NCI-H1930 (cell line): ENCODE results near the gene THBD.

Experiments
- DNase-seq, 2 experiments: peaks; one replicate each; lab custom pipeline; 2025; lab: John Stamatoyannopoulos, UW

The THBD gene

DNA sequence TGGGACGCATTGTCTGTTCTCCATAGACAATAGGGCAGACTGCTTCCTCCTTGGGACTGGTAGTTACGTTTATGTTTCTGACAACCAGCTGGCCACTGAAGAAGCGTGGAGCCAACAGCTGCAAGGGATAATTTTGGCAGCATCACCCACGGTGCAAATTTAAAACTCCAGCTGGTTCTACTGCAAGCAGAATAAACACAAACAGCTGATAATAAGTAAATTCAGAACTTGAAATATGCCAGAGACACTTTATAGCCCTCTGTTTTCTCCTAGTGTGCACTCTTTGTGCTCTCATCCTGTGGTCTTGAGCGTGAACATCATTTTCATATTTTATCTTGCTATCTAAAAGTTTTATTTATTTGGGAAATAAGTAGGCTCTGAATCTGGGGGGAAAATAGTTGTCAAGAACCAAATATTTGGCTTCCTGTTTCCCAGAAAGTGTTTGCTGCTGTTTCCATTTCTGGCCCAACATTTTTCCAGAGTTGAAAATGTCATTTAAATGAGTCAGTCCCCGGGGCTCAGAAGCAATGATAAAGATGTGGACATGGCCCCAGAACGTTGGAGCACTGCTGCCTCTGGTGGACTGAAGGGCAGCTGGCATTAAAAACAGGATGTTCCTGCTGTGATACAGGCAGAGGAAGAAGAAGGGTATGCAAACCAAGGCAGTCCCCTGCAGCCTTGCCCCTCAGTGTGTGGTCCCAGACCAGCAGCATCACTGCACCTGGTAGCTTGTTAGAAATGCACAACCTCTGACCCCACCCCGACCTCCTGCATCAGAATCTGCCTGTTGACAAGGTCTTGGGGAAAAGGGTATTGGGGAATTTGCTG, 12.5 kb upstream of the THBD start:
- DNase-seq: no peak

DNA sequence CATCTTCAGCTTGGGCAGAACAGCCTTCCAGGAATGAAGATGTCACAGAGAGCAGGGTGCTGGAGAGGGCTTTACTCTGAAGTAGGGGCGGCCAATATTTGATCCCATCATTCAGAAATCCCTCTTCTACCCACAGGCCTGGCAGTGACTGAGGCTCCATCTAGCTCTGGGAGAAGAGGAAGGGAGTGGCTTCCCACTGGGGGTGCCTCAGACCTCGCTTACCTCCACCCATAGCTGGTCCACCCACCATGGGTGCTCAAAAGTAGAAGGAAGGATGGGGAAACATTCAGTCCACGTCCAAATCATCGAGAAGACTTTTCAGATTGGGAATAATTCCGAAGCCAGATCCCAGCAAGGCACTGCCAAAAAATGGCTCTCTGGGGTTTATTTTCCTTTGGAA, 11.8 kb upstream of the THBD start:
- DNase-seq: no peak

DNA sequence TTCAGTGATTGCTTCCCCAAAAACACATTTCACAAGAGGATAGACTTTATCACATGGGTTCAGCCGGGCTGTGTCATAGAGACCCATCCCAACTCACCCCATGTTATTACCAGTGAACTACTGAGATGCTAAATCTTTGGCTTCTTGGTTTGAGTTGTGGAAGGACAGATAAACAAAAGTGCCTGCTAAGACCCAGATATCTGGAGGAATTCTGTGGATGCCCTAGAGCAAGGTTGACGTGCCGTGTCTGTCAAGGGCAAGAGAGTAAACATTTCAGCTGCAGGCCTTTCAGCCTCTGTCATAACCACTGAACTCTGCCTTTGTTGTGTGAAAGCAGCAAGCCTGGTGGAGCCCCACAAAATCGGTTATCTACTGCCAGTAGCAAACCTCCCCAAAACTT, 11.2 kb upstream of the THBD start:
- no peak for DNase-seq

DNA sequence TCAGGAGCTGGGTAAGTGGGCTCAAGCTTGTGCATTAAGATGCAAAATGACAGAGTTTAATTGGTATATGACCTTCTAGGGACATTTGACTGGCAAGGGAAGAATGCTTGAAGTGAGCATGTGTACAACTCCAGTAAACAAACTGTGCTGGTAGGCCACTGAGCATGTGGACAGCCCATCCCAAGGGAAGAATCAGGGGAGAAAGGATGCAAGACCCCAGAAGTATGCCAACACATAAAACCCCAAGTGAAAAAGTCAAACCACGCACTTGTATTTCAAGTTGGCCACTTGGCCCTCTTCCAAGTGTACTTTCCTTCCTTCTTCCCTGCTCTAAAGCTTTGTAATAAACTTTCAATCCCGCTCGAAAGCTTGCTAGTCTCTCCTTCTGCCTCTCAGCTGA, 10.4 kb upstream of the THBD start:
- DNase-seq: no peak

DNA sequence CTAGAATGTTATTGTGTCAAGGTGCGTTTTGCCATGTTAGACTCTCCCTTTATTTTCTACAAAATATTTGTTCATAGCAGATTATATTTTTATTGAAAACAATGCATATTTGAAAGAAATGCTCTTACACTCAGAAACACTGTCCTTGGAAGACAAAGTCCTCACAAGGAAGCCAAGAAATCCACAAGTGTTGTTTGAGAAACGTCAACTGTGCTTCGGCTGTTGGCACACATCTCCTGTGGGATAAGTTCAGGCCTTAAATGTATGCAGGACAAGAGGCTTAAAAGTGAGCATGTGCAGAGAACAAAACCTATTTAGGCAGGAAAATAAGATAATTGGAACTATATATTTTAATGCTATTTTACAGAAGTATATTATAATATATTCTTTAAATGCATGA, 9.5 kb upstream of the THBD start:
- DNase-seq: no peak

DNA sequence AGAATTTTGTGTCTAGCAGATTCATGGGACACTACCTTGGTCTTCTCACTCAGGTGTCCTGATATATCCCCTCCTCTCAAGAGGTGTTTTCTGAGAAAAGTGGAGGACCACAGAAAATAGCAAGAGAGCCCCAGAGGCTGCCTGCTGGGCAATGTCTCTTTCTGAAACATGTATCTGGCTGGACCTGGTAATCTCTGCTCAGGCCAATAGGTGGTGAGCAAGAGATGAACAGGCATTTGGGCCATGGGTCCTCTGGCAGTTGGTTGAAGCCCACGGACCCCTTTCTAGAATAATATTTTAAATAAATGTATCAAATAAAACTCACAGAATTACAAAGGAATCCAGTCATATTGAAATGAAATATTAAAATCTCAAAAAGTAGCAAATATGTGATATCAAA, 8.8 kb upstream of the THBD start:
- DNase-seq: no peak

DNA sequence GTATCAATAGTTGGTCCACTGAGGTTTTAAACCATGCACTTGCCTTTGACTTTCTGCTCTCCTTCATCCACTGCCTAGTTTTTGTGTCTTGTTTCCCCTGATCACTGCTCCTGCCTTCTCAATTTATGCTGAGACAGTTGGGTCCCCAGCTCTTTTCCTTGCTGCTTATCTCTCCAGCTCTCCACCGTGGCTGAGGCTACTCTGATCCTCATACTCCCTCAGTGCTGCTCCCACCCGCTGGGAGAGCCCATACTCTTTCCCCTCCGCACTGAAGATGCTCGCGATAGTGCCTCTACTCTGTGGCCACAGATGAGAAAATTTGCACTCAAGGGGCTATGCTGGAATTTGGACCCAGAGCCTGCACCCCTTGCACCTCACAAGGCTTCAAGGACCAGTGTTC, 3.4 kb upstream of the THBD start:
- no peak for DNase-seq

DNA sequence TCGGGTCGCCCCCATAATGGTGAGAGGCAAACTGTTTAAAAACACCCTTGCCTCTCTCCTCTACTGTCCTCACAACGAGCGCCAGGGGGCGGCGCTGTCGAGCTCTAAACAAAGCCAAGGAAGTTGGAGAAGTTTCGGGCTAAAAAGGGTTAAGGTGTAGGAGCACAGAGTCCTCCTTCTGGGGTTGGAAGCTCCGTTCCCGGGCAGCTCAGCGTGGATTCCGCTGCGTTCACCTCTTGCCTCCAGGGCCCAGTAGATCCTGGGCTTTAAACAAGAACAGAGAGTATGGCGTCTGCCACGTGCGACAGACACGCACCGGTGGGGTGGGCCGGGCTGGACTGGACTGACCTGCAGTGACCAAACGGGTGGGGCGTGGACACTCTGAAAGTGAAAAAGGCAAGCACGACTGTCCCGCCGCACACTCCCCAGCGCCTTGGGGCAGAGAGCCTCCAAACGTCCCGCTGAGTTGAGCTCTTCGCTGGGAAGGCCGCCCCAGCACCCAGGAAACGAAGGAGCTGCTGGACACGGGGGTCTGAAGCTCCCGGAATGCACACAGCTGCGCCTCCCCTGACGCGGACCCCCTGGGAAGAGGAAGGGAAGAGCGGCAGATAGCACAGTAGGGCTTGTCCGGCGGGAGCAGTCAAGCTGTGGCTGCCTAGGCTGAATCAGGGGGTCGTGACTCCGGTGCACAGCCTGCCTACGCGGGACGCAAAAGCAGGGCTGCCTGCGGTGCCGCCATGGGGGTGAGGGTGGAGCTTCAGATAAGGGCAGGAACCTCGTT, 1.6 kb upstream of the THBD start:
- peak; percentile 20 to 40 for DNase-seq

DNA sequence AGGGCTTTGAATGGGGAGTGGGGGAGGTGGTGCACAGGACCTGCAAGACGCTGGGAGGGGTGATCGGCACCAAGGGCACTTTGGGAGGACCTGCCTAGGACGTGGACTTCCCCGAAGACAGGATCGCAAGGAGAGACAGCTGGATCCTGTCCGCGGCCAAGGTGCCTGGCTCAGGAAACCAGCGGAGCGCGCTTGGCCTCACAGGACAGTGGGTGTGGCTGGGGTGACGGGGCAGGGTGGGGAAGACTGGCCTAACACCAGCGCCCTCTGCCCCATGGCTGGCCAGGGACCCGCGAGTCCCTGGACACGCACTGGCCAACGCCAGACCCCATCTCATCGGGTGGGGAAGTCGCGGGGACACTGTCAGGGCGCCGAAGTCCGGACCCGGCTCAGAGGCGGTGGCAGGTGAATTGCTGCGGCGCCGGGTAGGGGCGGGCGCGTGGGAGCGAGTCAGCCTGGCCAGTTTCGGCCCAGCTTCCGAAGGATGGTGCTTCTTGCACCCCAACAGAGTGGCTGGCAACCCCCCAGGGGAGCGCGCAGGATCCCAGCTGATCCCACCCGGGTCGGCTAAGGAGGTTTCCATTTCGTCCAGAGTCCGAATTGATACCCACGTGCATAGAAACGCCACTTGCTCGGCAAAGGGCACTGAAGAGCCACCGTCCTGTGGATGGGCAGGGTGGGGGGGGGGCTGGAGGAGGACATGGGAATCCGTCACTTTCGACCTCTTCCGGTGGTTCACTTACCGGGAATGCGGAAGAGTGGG, 785 bp upstream of the THBD start:
- no peak for DNase-seq

DNA sequence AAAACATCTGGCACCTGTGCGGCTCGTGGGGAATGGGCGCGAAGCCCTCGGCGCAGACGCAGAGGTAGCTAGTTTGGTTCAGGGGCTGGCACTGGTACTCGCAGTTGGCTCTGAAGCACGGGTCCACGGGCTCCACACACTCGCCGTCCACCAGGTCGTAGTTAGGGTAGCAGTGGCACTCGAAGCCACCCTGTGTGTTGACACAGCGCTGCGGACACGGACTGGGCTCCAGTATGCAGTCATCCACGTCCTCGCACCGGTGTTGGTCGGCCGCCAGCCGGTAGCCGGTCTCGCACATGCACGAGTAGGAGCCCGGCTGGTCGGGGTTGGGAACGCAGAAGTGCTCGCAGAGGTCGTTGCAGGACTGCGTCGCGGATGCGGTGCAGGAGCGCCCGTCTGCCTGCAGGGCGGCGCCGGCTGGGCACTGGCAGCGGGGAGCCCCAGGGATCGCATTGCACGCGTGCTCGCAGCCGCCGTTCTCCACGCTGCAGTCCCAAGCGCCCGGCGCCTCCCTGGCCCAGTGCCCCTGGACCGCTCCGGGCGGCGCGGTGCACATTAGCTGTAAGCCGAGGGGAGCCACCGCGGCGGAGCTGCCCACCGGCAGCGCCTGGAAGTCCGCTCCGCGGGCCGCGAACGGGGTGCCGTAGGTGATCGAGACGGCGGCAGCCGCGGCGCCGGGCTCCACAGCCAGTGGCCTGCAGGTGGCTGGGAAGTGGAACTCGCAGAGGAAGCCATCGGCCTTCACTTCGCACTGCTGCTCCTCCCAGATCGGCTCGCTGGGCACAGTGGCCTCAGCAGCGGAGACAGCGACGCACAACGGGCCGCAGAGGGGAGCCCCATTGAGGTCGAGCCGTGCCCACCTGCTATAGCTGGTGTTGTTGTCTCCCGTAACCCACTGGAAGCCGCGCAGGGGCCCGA, 930 bp downstream of the THBD start:
- DNase-seq: peak; percentile 37 to 50

DNA sequence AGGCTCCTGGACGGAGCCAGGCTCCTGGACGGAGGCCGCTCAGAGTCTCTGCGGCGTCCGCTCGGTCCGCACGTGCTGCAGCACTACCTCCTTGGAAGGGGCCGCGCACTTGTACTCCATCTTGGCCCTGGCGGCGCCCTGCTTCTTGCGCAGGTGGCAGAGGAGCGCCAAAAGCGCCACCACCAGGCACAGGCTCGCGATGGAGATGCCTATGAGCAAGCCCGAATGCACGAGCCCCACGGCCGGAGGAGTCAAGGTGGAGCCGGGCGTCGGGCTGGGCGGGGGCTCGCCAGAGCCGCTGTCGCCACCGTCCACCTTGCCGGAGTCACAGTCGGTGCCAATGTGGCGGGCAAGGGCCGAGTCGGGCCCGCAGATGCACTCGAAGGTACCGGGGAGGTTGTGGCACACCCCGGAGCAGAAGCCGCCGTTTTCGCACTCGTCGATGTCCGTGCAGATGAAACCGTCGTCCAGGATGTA, 1.7 kb downstream of the THBD start:
- DNase-seq: peak; percentile 74 to 76

DNA sequence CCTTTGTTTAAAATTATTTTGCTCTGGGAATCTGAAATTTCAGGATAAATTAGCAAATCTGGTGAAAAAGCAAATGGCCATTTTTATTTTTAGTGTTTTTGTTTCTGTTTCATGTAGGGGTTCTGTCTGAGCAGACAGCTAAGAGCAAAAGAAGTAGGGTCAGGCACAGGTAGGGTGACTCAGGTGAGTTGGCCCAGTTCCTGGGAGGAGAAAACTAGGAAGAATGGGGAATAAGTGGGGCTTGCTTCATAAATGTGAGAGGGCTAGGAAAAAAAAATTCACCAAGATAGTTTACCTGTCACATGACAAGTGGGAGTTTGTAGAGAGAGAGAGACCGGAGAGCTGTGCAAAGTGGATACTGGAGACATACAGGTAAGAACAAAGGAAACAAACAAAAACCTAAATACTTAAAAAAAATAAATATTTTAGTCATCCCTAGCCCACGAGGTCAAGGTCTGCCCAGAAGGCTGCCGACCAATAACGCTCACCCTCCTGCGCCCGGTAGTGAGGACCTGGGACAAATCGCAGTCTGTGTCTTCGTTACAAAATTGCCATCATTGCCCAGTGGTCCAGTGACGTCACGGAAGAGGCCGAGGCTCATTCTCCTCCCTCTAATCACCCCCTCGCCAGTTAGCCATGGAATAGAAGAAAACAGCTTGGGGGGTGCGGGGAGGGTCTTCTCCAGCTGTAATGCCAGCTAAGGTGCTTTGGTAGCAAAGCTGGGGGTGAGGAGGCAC, 2.3 kb downstream of the THBD start:
- peak in 1 of 2 experiments; percentile 56 for DNase-seq

DNA sequence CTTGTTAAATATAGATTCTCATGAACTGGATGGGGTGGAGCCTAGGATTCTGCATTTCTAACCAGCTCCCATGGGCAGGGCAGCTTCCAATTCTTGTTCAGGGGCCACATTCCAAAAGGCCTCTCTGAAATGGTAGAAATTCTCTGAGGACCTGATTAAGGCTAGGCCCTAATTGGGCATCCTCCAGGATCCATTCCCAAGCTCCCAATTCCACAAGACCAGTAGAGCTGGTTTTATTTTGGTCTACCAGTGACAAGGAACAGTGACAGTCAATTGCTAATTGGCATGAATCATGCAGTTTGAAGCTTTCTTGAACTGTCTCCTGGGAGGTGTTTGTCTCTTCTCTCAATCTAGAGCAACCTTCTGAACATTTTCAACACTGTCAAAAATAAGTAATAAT, 3.0 kb downstream of the THBD start:
- DNase-seq: no peak

DNA sequence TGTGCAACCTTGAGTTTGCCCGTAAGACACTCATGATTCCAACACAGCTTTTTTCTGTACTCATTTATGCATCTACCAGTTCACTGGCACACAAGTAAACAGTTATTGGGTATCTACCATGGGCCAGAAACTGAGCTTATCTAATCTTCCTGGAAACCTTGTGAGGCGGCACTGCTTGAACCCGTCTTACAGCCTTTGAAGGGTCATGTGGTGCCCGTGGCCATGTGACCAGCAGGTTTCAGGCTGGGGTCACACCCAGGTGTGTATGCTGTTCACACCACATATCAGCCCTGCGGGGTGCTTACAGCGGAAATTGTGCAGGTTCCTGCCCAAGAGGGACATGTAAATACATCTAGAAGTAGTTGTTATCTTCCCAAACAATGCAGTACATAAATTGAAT, 6.1 kb downstream of the THBD start:
- DNase-seq: no peak

DNA sequence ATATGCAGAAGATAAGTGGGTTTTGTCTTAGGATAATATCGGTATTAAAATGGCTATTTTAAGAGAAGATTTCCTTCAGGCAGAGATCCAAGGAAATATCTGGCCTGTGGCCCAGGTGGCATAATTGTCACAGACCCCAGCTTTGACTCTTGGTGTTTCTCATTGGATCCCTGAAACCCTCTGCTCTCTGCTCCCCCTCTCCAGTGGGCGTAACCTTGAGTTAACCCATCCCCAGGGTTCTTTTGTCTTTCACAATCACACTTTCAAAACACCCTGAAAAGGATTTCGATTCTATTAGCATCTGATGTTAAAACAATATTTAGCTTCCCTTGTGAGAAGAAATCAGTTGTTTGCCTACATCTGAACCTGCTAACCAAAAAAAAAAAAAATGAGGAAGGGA, 7.2 kb downstream of the THBD start:
- DNase-seq: no peak

DNA sequence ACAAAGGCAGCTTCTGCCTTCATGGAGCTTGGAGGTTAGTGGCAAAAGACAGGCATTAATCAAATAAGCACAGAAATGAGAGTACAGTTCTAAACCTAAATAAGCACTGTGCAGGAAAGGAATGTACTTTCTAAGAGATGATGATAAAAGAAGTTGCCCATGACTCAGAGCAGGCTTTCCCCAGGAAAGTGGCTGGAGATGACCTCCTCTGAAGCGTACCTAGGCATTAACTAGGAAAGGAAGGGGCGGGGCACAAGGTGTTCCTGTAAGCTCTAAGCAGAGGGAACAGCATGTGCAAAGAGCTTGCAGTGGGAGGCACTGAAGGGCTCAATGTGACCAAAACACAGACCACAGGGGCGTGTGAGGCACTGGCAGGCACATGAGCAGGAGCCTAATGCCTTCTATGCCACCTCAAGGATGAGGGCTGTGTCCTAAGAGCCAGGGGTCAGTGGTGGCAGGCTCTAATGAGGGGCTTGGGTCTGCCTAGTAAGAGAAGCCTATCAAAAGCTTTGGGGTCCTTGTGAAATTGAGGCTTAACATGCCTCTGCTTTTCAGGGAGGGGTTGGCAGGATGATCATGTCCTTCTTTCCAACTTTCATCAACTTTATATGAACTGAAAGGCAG, 9.5 kb downstream of the THBD start:
- no peak for DNase-seq

DNA sequence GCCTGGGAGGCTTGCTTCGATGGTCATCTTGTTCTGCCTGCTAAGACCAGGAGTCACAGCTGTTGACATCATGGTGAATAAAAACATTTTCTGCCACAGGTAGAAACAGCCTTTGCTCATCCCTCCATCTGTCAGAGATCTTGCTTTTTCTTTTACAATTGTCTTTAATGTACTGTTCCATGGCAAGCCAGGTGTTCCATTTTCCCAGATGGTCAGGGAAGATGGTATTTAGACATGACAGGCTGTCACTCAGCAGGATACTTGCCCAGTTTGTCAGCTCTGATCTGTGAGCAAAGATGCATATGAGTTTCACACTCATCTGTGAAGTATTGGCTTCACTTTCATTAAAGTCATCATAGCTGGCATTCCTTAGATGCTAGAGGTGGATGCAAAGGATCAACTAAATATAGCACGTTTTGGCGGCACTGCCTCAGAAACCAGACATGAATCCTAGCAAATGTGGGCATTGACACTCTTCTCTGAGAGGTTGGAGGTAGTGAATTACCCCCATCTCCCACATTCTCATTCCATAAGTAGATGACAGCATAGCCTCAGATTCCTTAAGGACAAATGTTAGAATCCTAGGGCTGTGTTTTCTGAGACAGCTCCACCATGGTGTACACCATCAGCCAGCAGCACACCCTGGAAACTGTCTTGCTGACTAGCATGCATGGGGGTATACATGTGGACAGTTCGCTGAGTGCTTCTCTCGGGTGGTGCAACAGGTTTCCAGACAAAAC, 10.2 kb downstream of the THBD start:
- no peak for DNase-seq

DNA sequence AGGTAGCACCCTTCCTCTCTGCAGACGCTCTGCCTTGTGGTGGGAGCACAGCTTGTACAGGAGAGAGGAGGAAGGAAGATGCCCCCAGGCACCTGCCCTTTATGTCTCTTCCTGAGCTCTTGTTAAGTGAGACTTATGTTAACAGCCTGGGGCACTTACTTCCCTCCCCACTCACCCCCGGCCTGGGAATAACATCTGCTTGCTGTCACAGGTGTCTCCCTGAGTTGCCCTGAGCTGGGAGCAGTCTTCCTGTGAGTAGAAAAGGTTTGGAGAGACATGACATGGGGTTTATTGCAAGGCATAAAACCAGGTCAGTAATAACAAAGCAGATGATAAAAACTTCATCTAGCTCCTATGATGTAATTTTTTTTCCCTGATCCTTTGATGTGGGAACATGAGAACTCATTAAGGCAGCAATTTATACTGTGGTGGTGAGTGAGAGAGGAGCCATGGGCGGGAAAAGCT, 12.4 kb downstream of the THBD start:
- no peak for DNase-seq

DNA sequence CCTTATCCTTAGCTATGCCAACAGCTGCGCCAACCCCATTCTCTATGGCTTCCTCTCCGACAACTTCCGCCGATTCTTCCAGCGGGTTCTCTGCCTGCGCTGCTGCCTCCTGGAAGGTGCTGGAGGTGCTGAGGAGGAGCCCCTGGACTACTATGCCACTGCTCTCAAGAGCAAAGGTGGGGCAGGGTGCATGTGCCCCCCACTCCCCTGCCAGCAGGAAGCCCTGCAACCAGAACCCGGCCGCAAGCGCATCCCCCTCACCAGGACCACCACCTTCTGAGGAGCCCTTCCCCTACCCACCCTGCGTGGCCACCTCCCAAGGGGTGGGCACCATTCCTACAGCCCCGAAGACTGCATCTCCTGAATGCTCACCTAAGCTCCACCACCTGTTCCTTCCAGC, 13.1 kb downstream of the THBD start:
- DNase-seq: no peak

DNA sequence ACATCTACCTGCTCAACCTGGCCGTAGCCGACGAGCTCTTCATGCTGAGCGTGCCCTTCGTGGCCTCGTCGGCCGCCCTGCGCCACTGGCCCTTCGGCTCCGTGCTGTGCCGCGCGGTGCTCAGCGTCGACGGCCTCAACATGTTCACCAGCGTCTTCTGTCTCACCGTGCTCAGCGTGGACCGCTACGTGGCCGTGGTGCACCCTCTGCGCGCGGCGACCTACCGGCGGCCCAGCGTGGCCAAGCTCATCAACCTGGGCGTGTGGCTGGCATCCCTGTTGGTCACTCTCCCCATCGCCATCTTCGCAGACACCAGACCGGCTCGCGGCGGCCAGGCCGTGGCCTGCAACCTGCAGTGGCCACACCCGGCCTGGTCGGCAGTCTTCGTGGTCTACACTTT, 13.7 kb downstream of the THBD start:
- no peak for DNase-seq
